ENCODE results near the gene BMP7.

The BMP7 gene

GRCh38 chr20:57247292-57247965 is 19.0 kb downstream of the BMP7 start:
- POLR2A ChIA-PET: no interaction called here
- Histone ChIP-seq H3K9me3 (ENCODE audit: control insufficient read depth, insufficient read depth, low read depth, low read length) (no peaks in the 10 kb centered on the region), H3K4me1 (ENCODE audit: control insufficient read depth, insufficient read depth, low read length) (peaks cover 10% of the 10 kb centered on the region), H3K36me3 (ENCODE audit: control insufficient read depth in 2 of 2, insufficient read depth in 1 of 2, low read length in 2 of 2) (no peaks in the 10 kb centered on the region), H3K4me3 (ENCODE audit: low read depth, low read length) (no peak overlapping the region), H3K27ac (ENCODE audit: extremely low read depth, low read depth, low read length) (no peak overlapping the region)
- CTCF ChIA-PET: interaction anchor here (0.8 kb wide), 1 partner anchor 98 kb away, joined by 3 read pairs; no protein-coding TSS in a partner anchor
- TF ChIP-seq KLF10 (tag by site-specific recombination; IDR thresholded peaks at IDR 0.05): no peak
- TF ChIP-seq PBX3 (CRISPR knock-in tag; IDR thresholded peaks at IDR 0.05): no peak
- no peak for TF ChIP-seq ZNF112 (tag by site-specific recombination; IDR thresholded peaks at IDR 0.05)
- no peak for TF ChIP-seq ZNF629 (tag by site-specific recombination; IDR thresholded peaks at IDR 0.05)
- TF ChIP-seq ZNF10 (tag by site-specific recombination; IDR thresholded peaks at IDR 0.05): no peak
- no peak for TF ChIP-seq ZNF473 (tag by site-specific recombination; IDR thresholded peaks at IDR 0.05)
- TF ChIP-seq FEZF1 (tag by site-specific recombination; IDR thresholded peaks at IDR 0.05): no peak
- TF ChIP-seq ZNF571 (tag by site-specific recombination; IDR thresholded peaks at IDR 0.05): no peak
- no peak for TF ChIP-seq REST (tag by site-specific recombination; IDR thresholded peaks at IDR 0.05)
- no peak for TF ChIP-seq ZNF416 (tag by site-specific recombination; IDR thresholded peaks at IDR 0.05)
- no peak for TF ChIP-seq GLI2 (tag by site-specific recombination; IDR thresholded peaks at IDR 0.05; ENCODE audit: borderline replicate concordance, low read depth)
- no peak for TF ChIP-seq KLF17 (tag by site-specific recombination; IDR thresholded peaks at IDR 0.05)
- TF ChIP-seq BCL11A (tag by site-specific recombination; IDR thresholded peaks at IDR 0.05; ENCODE audit: low read depth): no peak
- TF ChIP-seq ZBTB10 (tag by site-specific recombination; IDR thresholded peaks at IDR 0.05): no peak
- no peak for TF ChIP-seq ZNF677 (tag by site-specific recombination; IDR thresholded peaks at IDR 0.05)
- no peak for TF ChIP-seq INSM2 (tag by site-specific recombination; IDR thresholded peaks at IDR 0.05)
- TF ChIP-seq ZNF488 (tag by site-specific recombination; IDR thresholded peaks at IDR 0.05): no peak
- no peak for TF ChIP-seq CTCF (tag by site-specific recombination; IDR thresholded peaks at IDR 0.05)
- TF ChIP-seq ZNF148 (tag by site-specific recombination; IDR thresholded peaks at IDR 0.05; ENCODE audit: borderline replicate concordance): no peak
